Activated CD4-positive, alpha-beta T cell treated with anti-CD3 and anti-CD28 coated beads, Interleukin-2, amount 50 U/mL, for 4 hours (primary cell): ENCODE measurements around the gene RALA.
"Not testable (repeated sequence)": the region's sequence is repeated elsewhere in the genome, so short reads cannot be mapped to it uniquely, and the experiment has no call there.

ENCODE experiments used
- DNase-seq, 2 experiments: peaks; one replicate each; pipeline ENCODE4 v3.0.0-alpha.2; 2020

RALA gene

GRCh38 chr7:39733881-39734632 lies 110.7 kb downstream of the RALA start:
- DNase-seq: peak in 1 of 2 experiments; percentile 6

- DNase-seq: no peak
Measured at GRCh38 chr7:39734633-39735004, 111.2 kb downstream of the RALA start.

GRCh38 chr7:39735903-39736302 lies 112.5 kb downstream of the RALA start:
- no peak for DNase-seq

- DNase-seq: peak; percentile 32 to 44
Measured at GRCh38 chr7:39741942-39742623, 118.7 kb downstream of the RALA start.

- no peak for DNase-seq
Measured at GRCh38 chr7:39744620-39745019, 121.2 kb downstream of the RALA start.

- no peak for DNase-seq
Measured at GRCh38 chr7:39745320-39745719, 121.9 kb downstream of the RALA start.

- DNase-seq: peak; percentile 55 to 57
Measured at GRCh38 chr7:39746103-39746819, 122.9 kb downstream of the RALA start.

GRCh38 chr7:39749177-39749576 lies 125.8 kb downstream of the RALA start:
- DNase-seq: no peak

- no peak for DNase-seq
Measured at GRCh38 chr7:39749717-39750116, 126.3 kb downstream of the RALA start.

- no peak for DNase-seq
Measured at GRCh38 chr7:39750253-39751077, 127.1 kb downstream of the RALA start.

GRCh38 chr7:39753237-39753636 lies 129.9 kb downstream of the RALA start:
- not testable (repeated sequence) for DNase-seq

GRCh38 chr7:39753823-39754325 lies 130.5 kb downstream of the RALA start:
- DNase-seq: no peak

- DNase-seq: no peak
Measured at GRCh38 chr7:39754326-39755120, 131.2 kb downstream of the RALA start.

GRCh38 chr7:39757604-39758003 lies 134.2 kb downstream of the RALA start:
- no peak for DNase-seq
